Neural progenitor cell (in vitro differentiated cells): ENCODE measurements around the gene TMC8. TPM values are rescaled to one million over a fixed set of nuclear protein-coding genes. Genes with fewer than 3 reads are reported as not detected.
A peak's percentile ranks its signal among the peaks of the same experiment; 100 is the strongest.

ENCODE experiments used
- DNase-seq: peaks from one replicate; pipeline ENCODE4 v3.0.0-alpha.2; 2016; ENCODE audit warnings: low spot score
- H2AFZ ChIP-seq: fragments of 200-600 bp; sonication (generic); replicated peaks from 2 replicates; pipeline ENCODE4 v1.6.1; 2016; ENCODE audit warnings: antibody characterized with exemption
- H3F3A ChIP-seq: fragments of 200-600 bp; sonication (generic); 2 replicates; pipeline ENCODE4 v1.6.1; 2016; ENCODE audit warnings: antibody characterized with exemption, low read depth
- H3K27ac ChIP-seq: fragments of 200-600 bp; sonication (generic); 2 replicates; pipeline ENCODE4 v1.5.1; 2016; ENCODE audit warnings: mild to moderate bottlenecking
- H3K27me3 ChIP-seq: fragments of 200-600 bp; sonication (generic); 2 replicates; pipeline ENCODE4 v1.6.1; 2016; ENCODE audit warnings: mild to moderate bottlenecking, moderate library complexity
- H3K36me3 ChIP-seq: fragments of 200-600 bp; sonication (generic); 2 replicates; pipeline ENCODE4 v1.5.1; 2016
- H3K4me1 ChIP-seq: fragments of 200-600 bp; sonication (generic); 2 replicates; pipeline ENCODE4 v1.6.1; 2016; ENCODE audit warnings: mixed run types
- H3K4me2 ChIP-seq: fragments of 200-600 bp; sonication (generic); 2 replicates; pipeline ENCODE4 v1.6.1; 2016
- H3K4me3 ChIP-seq: fragments of 200-600 bp; sonication (generic); 2 replicates; pipeline ENCODE4 v1.5.1; 2016
- H3K79me2 ChIP-seq: fragments of 200-600 bp; sonication (generic); 2 replicates; pipeline ENCODE4 v1.6.1; 2016; ENCODE audit warnings: low read depth
- H3K9ac ChIP-seq: fragments of 200-600 bp; sonication (generic); 2 replicates; pipeline ENCODE4 v1.6.1; 2016
- H3K9me3 ChIP-seq: fragments of 200-600 bp; sonication (generic); 2 replicates; pipeline ENCODE4 v1.5.1; 2016; ENCODE audit warnings: low read depth
- H4K20me1 ChIP-seq: fragments of 200-600 bp; sonication (generic); 2 replicates; pipeline ENCODE4 v1.6.1; 2016; ENCODE audit warnings: low read depth
- H3K27ac Mint-ChIP-seq: 3 replicates; pipeline ENCODE4 v1.8.0; 2021; ENCODE audit warnings: mixed read lengths
- H3K27me3 Mint-ChIP-seq: 2 replicates; pipeline ENCODE4 v1.8.0; 2022; ENCODE audit warnings: low read depth, mild to moderate bottlenecking, inconsistent platforms, moderate library complexity, mixed read lengths; ENCODE audit not compliant: insufficient read depth
- H3K36me3 Mint-ChIP-seq: 3 replicates; pipeline ENCODE4 v1.8.0; 2021; ENCODE audit warnings: mixed read lengths
- H3K4me1 Mint-ChIP-seq: 3 replicates; pipeline ENCODE4 v1.8.0; 2021; ENCODE audit warnings: mixed read lengths
- H3K4me3 Mint-ChIP-seq: 3 replicates; pipeline ENCODE4 v1.8.0; 2021; ENCODE audit warnings: mild to moderate bottlenecking, moderate library complexity, mixed read lengths
- H3K9me3 Mint-ChIP-seq: 3 replicates; pipeline ENCODE4 v1.8.0; 2020; ENCODE audit warnings: mixed read lengths
- CTCF ChIP-seq: fragments of 200-600 bp; sonication (generic); IDR thresholded peaks from 2 replicates; pipeline ENCODE4 v1.5.1; 2017; ENCODE audit warnings: antibody characterized with exemption, mild to moderate bottlenecking
- EZH2 ChIP-seq: fragments of 200-600 bp; sonication (generic); IDR thresholded peaks from 2 replicates; pipeline ENCODE4 v1.6.1; 2017; ENCODE audit warnings: antibody characterized with exemption, mild to moderate bottlenecking, moderate library complexity
- EZH2phosphoT487 ChIP-seq: fragments of 200-600 bp; sonication (generic); IDR thresholded peaks from 2 replicates; pipeline ENCODE4 v1.6.1; 2017; ENCODE audit warnings: antibody characterized with exemption
- total RNA-seq: library from RNA; depleted of rRNA; stranded (reverse); fragments of >200 nt; gene quantifications from 2 replicates; pipeline ENCODE4 v1.2.3, GENCODE V29; 2015; ENCODE audit warnings: low replicate concordance

Gene TMC8
- total RNA-seq, 1 donor from 2014 or later = not detected

- Histone ChIP-seq H3K9ac (no peak overlapping the region), H3F3A (peaks cover 24% of the 10 kb centered on the region), H3K4me2 (peak overlapping the region; percentile 52), H2AFZ (no peak overlapping the region), H3K36me3 (no peaks in the 10 kb centered on the region), H3K27me3 (peaks cover 13% of the 10 kb centered on the region), H3K4me3 (no peak overlapping the region), H3K27ac (no peak overlapping the region), H3K79me2 (no peaks in the 10 kb centered on the region), H4K20me1 (no peaks in the 10 kb centered on the region), H3K9me3 (no peaks in the 10 kb centered on the region), H3K4me1 (no peaks in the 10 kb centered on the region)
- no peaks in the 10 kb centered on the region for H3K36me3 Mint-ChIP-seq
- DNase-seq = peak; percentile 98
- H3K27ac Mint-ChIP-seq = no peak overlapping the region
- peaks cover 9% of the 10 kb centered on the region for H3K27me3 Mint-ChIP-seq
- no peaks in the 10 kb centered on the region for H3K9me3 Mint-ChIP-seq
- H3K4me3 Mint-ChIP-seq = peak overlapping the region; percentile 57
- no peak for TF ChIP-seq EZH2phosphoT487
- TF ChIP-seq EZH2 = no peak
- no peak for TF ChIP-seq CTCF
- H3K4me1 Mint-ChIP-seq = peaks cover 18% of the 10 kb centered on the region
These were observed 9.8 kb downstream of the TMC8 start for GRCh38 chr17:78140169-78141051.

DNA sequence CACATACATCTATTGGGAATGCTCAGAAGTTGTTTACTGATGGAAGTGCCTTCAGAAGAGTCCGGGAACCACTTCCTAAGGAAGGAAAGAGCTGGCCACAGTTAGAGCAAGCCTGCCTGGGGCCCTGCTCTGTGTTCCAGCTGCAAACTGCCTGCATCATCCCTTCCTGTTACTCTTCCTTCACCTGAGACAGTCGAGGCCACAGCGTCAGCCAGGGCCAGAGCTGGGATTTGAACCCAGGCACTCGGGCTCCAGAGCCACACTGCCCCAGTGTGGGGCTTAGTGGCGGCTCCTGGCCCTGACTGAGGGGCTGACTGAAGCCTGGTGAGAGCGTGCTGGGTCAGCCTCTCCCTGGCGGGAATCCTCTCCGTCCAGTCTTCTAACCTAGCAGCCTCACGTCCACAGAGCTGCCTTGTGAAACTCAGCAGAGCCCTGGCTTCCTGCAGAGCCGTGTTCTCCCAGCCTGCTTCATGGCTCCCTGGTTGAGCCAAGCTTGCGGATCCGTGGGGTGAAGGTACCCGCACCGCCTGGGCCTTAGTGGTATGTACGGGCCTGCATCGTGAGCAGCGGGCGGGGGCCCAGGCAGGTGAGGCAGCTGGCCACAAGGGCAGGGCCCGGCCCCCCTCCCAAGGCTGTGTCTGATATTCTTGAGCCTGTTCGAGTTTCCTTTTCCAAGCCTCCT is 11.0 kb downstream of the TMC8 start:
- no peaks in the 10 kb centered on the region for H3K9me3 Mint-ChIP-seq
- Histone ChIP-seq H3K79me2 (no peaks in the 10 kb centered on the region), H3K27ac (no peak overlapping the region), H3F3A (peaks cover 24% of the 10 kb centered on the region), H4K20me1 (no peaks in the 10 kb centered on the region), H3K4me1 (no peaks in the 10 kb centered on the region), H3K9me3 (no peaks in the 10 kb centered on the region), H3K4me3 (no peak overlapping the region), H3K9ac (no peak overlapping the region), H3K4me2 (no peak overlapping the region), H2AFZ (no peak overlapping the region), H3K27me3 (peaks cover 13% of the 10 kb centered on the region), H3K36me3 (no peaks in the 10 kb centered on the region)
- no peak overlapping the region for H3K4me3 Mint-ChIP-seq
- no peak overlapping the region for H3K27ac Mint-ChIP-seq
- H3K36me3 Mint-ChIP-seq = no peaks in the 10 kb centered on the region
- DNase-seq = no peak
- peaks cover 7% of the 10 kb centered on the region for H3K27me3 Mint-ChIP-seq
- H3K4me1 Mint-ChIP-seq = peaks cover 18% of the 10 kb centered on the region
- TF ChIP-seq EZH2 = no peak

GRCh38 chr17:78142119-78142861 is 11.7 kb downstream of the TMC8 start:
- Mint-ChIP-seq H3K27me3 (peaks cover 7% of the 10 kb centered on the region), H3K4me1 (peaks cover 18% of the 10 kb centered on the region), H3K4me3 (no peak overlapping the region), H3K9me3 (no peaks in the 10 kb centered on the region), H3K36me3 (no peaks in the 10 kb centered on the region), H3K27ac (no peak overlapping the region)
- H3K4me3 ChIP-seq = no peak overlapping the region
- H3K9me3 ChIP-seq = no peaks in the 10 kb centered on the region
- no peak overlapping the region for H3K9ac ChIP-seq
- H3K4me2 ChIP-seq = no peak overlapping the region
- DNase-seq = no peak
- no peak overlapping the region for H3K27ac ChIP-seq
- no peaks in the 10 kb centered on the region for H3K36me3 ChIP-seq
- H3K27me3 ChIP-seq = peaks cover 13% of the 10 kb centered on the region
- peaks cover 24% of the 10 kb centered on the region for H3F3A ChIP-seq
- no peaks in the 10 kb centered on the region for H4K20me1 ChIP-seq
- H2AFZ ChIP-seq = no peak overlapping the region
- H3K79me2 ChIP-seq = no peaks in the 10 kb centered on the region
- no peak for TF ChIP-seq CTCF
- TF ChIP-seq EZH2phosphoT487 = no peak
- no peak for TF ChIP-seq EZH2
- H3K4me1 ChIP-seq = no peaks in the 10 kb centered on the region
